ENCODE data around the gene RIC1. TPM values are rescaled to one million over a fixed set of nuclear protein-coding genes. Genes with fewer than 3 reads are reported as not detected.

The RIC1 gene
- total RNA-seq, 1 experiment from 2014 or later: 25.5 TPM

DNA sequence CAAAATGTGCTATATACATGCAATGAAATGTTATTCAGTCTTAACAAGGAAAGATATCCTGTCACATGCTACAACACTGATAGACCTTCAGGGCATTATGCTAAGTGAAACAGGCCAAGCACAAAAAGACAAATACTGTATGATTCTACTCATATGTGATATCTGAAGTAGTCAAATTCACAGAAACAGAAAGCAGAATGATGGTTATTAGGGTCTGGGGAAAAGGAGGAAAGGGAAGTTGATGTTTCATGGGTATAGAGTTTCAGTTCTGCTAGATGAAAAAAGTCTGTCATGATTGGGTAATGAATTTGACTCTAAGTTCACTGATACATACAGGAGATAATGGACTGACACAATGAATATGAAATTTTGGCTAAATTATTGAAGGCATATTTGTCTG is 11.2 kb upstream of the RIC1 start (continued):
- TF ChIP-seq SP1 (IDR thresholded peaks at IDR 0.05; ENCODE audit: low read depth) (no peak), YY1 (IDR thresholded peaks at IDR 0.05; ENCODE audit: extremely low read depth, insufficient replicate concordance, low read depth, low read length) (no peak)
- TF ChIP-seq, protein P1, sequence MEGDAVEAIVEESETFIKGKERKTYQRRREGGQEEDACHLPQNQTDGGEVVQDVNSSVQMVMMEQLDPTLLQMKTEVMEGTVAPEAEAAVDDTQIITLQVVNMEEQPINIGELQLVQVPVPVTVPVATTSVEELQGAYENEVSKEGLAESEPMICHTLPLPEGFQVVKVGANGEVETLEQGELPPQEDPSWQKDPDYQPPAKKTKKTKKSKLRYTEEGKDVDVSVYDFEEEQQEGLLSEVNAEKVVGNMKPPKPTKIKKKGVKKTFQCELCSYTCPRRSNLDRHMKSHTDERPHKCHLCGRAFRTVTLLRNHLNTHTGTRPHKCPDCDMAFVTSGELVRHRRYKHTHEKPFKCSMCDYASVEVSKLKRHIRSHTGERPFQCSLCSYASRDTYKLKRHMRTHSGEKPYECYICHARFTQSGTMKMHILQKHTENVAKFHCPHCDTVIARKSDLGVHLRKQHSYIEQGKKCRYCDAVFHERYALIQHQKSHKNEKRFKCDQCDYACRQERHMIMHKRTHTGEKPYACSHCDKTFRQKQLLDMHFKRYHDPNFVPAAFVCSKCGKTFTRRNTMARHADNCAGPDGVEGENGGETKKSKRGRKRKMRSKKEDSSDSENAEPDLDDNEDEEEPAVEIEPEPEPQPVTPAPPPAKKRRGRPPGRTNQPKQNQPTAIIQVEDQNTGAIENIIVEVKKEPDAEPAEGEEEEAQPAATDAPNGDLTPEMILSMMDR (IDR thresholded peaks at IDR 0.05 in 2 of 3, conservative IDR thresholded peaks at IDR 0.05 in 1 of 3; ENCODE audit: borderline replicate concordance in 1 of 3, insufficient read depth in 1 of 3, low read depth in 2 of 3, low read length in 2 of 3): no peak

DNA sequence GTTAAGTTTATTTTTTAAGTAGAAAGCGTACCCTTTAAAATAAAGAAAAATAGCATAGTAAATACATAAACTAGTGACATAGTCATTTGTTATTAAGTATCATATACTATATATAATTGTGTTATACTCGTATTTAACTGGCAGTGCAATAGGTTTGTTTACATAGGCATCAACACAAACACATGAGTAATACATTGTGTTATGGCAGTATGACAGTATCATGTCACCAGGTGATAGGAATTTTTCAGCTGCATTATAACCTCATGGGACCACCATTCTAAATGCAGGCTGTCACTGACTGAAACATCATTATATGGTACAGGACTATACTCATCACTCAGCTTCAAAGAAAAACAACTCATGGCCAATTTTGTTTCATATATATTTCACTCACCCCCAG is 8.4 kb upstream of the RIC1 start:
- H3K27ac ChIP-seq (ENCODE audit: low read depth, low read length): peak overlapping the region; percentile 71

More for the DNA sequence above, 8.4 kb upstream of the RIC1 start:
- ChIA-PET RAD21 (ENCODE audit: low non-redundant PET in 1 of 2, low total read pairs in 2 of 2, uncharacterized antibody in 2 of 2, unreplicated experiment in 2 of 2) (no interaction called here), POLR2A (no interaction called here), CTCF (interaction anchor here (4.4 kb wide), 1 partner anchor 20 kb away, joined by 19 read pairs; no protein-coding TSS in a partner anchor)
- H4K20me1 ChIP-seq (ENCODE audit: insufficient read depth): no peaks in the 10 kb centered on the region
- no peaks in the 10 kb centered on the region for H3K36me3 ChIP-seq (ENCODE audit: control insufficient read depth in 1 of 2, insufficient read depth in 2 of 2, low read length in 2 of 2)
- H2AFZ ChIP-seq (ENCODE audit: low read depth, low read length, poor library complexity, severe bottlenecking): no peak overlapping the region
- ATAC-seq: no peak
- intact Hi-C loops (cut with micrococcal nuclease): no loop called here
- peaks cover 32 to 36% of the 10 kb centered on the region in 2 experiments for H3K4me1 ChIP-seq (ENCODE audit: control insufficient read depth in 1 of 2, insufficient read depth in 2 of 2, low read length in 2 of 2)
- H3K27me3 ChIP-seq (ENCODE audit: insufficient read depth, low read length): no peaks in the 10 kb centered on the region
- no peak overlapping the region for H3K9ac ChIP-seq (ENCODE audit: low read length)
- no TSS peak for BruUV-seq (replicated peaks)
- peak overlapping the region in 1 of 2 experiments; percentile 6; a peak in 1 of 4 replicates for H3K4me3 ChIP-seq (replicated peaks in 1 of 2; ENCODE audit: low read depth in 1 of 2, low read length in 2 of 2)
- DNase-seq (ENCODE audit: low read depth, low spot score): no peak
- H3K79me2 ChIP-seq (ENCODE audit: insufficient read depth, low read length): no peaks in the 10 kb centered on the region
- no peaks in the 10 kb centered on the region; the same call in 1 of the 2 replicates for H3K9me2 ChIP-seq (ENCODE audit: insufficient read depth)
- TF ChIP-seq RAD21 (IDR thresholded peaks at IDR 0.05; ENCODE audit: low read depth) (no peak), YY1 (IDR thresholded peaks at IDR 0.05; ENCODE audit: extremely low read depth, insufficient replicate concordance, low read depth, low read length) (no peak), ELF1 (IDR thresholded peaks at IDR 0.05; ENCODE audit: borderline replicate concordance, low read depth) (no peak), POLR2AphosphoS5 (IDR thresholded peaks at IDR 0.05; ENCODE audit: low read depth, low read length) (no peak), TCF7L2 (IDR thresholded peaks at IDR 0.05; ENCODE audit: borderline replicate concordance, extremely low read depth, insufficient read depth, insufficient read length) (no peak), SP1 (IDR thresholded peaks at IDR 0.05; ENCODE audit: low read depth) (peak; percentile 7; the same call in 1 of the 2 replicates), CEBPB (IDR thresholded peaks at IDR 0.05; ENCODE audit: low read depth) (no peak), FOSL1 (IDR thresholded peaks at IDR 0.05; ENCODE audit: low read depth) (0 out of 2 replicates have a peak, but pooled peaks have one; percentile 32), SIN3A (IDR thresholded peaks at IDR 0.05; ENCODE audit: low read depth) (0 out of 2 replicates have a peak, but pooled peaks have one; percentile 34), EZH2 (IDR thresholded peaks at IDR 0.05) (no peak), JUND (IDR thresholded peaks at IDR 0.05) (no peak), ZFX (IDR thresholded peaks at IDR 0.05) (no peak)
- TF ChIP-seq, protein P2, sequence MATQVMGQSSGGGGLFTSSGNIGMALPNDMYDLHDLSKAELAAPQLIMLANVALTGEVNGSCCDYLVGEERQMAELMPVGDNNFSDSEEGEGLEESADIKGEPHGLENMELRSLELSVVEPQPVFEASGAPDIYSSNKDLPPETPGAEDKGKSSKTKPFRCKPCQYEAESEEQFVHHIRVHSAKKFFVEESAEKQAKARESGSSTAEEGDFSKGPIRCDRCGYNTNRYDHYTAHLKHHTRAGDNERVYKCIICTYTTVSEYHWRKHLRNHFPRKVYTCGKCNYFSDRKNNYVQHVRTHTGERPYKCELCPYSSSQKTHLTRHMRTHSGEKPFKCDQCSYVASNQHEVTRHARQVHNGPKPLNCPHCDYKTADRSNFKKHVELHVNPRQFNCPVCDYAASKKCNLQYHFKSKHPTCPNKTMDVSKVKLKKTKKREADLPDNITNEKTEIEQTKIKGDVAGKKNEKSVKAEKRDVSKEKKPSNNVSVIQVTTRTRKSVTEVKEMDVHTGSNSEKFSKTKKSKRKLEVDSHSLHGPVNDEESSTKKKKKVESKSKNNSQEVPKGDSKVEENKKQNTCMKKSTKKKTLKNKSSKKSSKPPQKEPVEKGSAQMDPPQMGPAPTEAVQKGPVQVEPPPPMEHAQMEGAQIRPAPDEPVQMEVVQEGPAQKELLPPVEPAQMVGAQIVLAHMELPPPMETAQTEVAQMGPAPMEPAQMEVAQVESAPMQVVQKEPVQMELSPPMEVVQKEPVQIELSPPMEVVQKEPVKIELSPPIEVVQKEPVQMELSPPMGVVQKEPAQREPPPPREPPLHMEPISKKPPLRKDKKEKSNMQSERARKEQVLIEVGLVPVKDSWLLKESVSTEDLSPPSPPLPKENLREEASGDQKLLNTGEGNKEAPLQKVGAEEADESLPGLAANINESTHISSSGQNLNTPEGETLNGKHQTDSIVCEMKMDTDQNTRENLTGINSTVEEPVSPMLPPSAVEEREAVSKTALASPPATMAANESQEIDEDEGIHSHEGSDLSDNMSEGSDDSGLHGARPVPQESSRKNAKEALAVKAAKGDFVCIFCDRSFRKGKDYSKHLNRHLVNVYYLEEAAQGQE (IDR thresholded peaks at IDR 0.05; ENCODE audit: low read depth): no peak
- H3K4me2 ChIP-seq (ENCODE audit: low read length): peak overlapping the region; percentile 61
- H3K9me3 ChIP-seq (ENCODE audit: control insufficient read depth in 1 of 2, insufficient read depth in 1 of 2, low read depth in 1 of 2, low read length in 2 of 2): no peaks in the 10 kb centered on the region

Measured in HCT116 (cell line).